DND-41 (cell line): Measurements from ENCODE around the gene UBA52.
A peak's percentile ranks its signal among the peaks of the same experiment; 100 is the strongest.
"Not testable (repeated sequence)": the region's sequence is repeated elsewhere in the genome, so short reads cannot be mapped to it uniquely, and the experiment has no call there.

Experiments used
- ATAC-seq: fragments of 200-7000 bp; cut with Tn5 transposase; 3 replicates; pipeline ENCODE4 v1.9.1; 2021; ENCODE audit warnings: low read depth; ENCODE audit not compliant: insufficient read depth
- DNase-seq: peaks from one replicate; pipeline ENCODE4 v3.0.0-alpha.2; 2020
- H2AFZ ChIP-seq: 2 replicates; pipeline ENCODE4 v1.6.0; 2012; ENCODE audit warnings: low read depth, low read length
- H3K27ac ChIP-seq: 2 replicates; pipeline ENCODE4 v1.5.1; 2012; ENCODE audit warnings: low read length, inconsistent platforms
- H3K27me3 ChIP-seq: fragments of 200-600 bp; sonication (generic); 2 replicates; pipeline ENCODE4 v1.6.0; 2012; ENCODE audit warnings: low read length, mild to moderate bottlenecking, inconsistent platforms; ENCODE audit not compliant: insufficient read depth, poor library complexity
- H3K36me3 ChIP-seq: 2 replicates; pipeline ENCODE4 v1.5.1; 2012; ENCODE audit warnings: low read length, inconsistent platforms; ENCODE audit not compliant: insufficient read depth
- H3K4me1 ChIP-seq: 2 replicates; pipeline ENCODE4 v1.5.1; 2012; ENCODE audit warnings: mild to moderate bottlenecking, low read length; ENCODE audit not compliant: insufficient read depth
- H3K4me2 ChIP-seq: 2 replicates; pipeline ENCODE4 v1.6.0; 2012; ENCODE audit warnings: mild to moderate bottlenecking, moderate library complexity, low read length, inconsistent platforms; ENCODE audit not compliant: insufficient read depth
- H3K4me3 ChIP-seq, 2 experiments: fragments of 200-600 bp in 1 of 2; shearing (Covaris generic) in 1 of 2; 2 replicates each; pipeline ENCODE4 v1.5.1; 2012 to 2016; ENCODE audit warnings: inconsistent platforms in 2 of 2, low read length in 2 of 2, mild to moderate bottlenecking in 2 of 2, low read depth in 1 of 2, moderate library complexity in 1 of 2
- H3K79me2 ChIP-seq: 2 replicates; pipeline ENCODE4 v1.6.0; 2012; ENCODE audit warnings: low read length, inconsistent platforms; ENCODE audit not compliant: insufficient read depth
- H3K9ac ChIP-seq: 2 replicates; pipeline ENCODE4 v1.6.0; 2012; ENCODE audit warnings: low read depth, mild to moderate bottlenecking, inconsistent platforms, low read length, moderate library complexity
- H3K9me3 ChIP-seq: 2 replicates; pipeline ENCODE4 v1.5.1; 2012; ENCODE audit warnings: low read length, moderate library complexity, mild to moderate bottlenecking, inconsistent platforms; ENCODE audit not compliant: insufficient read depth, severe bottlenecking
- H4K20me1 ChIP-seq: 2 replicates; pipeline ENCODE4 v1.6.0; 2012; ENCODE audit warnings: low read length; ENCODE audit not compliant: insufficient read depth
- EZH2 ChIP-seq: IDR thresholded peaks from 3 replicates; pipeline ENCODE4 v1.6.1; 2012; ENCODE audit warnings: borderline replicate concordance, low read depth, mild to moderate bottlenecking, moderate library complexity, low read length, inconsistent platforms; ENCODE audit not compliant: severe bottlenecking
- TF ChIP-seq, protein P1 (sequence below): IDR thresholded peaks from 2 replicates; pipeline ENCODE4 v1.5.1; 2012; ENCODE audit warnings: borderline replicate concordance, low read length, moderate library complexity, mild to moderate bottlenecking; ENCODE audit not compliant: poor library complexity, severe bottlenecking; ENCODE audit errors: extremely low read depth

UBA52 gene

DNA sequence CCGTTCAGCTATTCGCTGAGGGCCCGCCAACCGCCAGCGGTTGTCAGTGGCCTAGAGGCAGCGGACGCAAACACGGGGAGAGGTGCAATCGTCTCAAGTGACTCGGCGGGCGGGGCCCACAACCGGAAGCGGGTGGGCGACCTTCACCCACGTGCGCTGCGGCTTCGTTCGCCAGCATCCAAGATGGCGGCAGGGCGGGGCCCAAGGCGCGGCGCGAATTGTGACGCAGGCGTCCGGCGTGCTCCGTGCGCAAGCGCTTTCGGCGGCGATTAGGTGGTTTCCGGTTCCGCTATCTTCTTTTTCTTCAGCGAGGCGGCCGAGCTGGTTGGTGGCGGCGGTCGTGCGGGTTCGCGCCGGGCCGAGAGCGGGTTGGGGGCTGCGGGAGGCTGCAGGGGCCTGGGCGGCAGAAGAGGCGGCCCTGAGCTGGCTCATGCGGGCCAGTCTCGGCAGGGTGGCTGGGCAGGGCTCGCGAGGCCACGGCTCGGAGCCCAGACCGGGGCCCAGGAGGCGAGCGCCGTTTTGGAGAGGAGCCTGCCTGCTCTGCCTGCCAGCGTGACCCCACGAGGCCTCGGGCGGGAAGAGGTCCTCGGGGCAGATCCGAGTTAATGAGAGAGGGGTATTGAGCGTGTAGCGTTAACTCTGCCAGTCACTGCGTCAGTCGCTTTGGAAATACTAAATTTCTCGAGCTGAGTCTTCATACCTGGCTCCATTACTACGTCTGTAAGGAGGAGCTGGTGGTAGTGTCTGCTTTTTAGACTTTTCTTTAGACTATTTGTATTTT, at the start of gene UBA52:
TSS of gene UBA52 (plus strand) at position 294 of the 781 bp plus-strand sequence. CDS start 1,444 bp downstream, outside the sequence.
- peak within 1 kb of the TSS; percentile 83 for H3K9ac ChIP-seq
- H3K27me3 ChIP-seq, result no peaks in the 10 kb centered on the region
- peak within 1 kb of the TSS; percentile 93 for H3K4me2 ChIP-seq
- H3K79me2 ChIP-seq, result peaks cover 26% of the 10 kb centered on the region
- peak within 1 kb of the TSS; percentile 38 to 74; a peak in 3 of 4 replicates for H3K4me3 ChIP-seq
- peaks cover 32% of the 10 kb centered on the region for H4K20me1 ChIP-seq
- TF ChIP-seq EZH2, result no peak
- TF ChIP-seq, protein P1, sequence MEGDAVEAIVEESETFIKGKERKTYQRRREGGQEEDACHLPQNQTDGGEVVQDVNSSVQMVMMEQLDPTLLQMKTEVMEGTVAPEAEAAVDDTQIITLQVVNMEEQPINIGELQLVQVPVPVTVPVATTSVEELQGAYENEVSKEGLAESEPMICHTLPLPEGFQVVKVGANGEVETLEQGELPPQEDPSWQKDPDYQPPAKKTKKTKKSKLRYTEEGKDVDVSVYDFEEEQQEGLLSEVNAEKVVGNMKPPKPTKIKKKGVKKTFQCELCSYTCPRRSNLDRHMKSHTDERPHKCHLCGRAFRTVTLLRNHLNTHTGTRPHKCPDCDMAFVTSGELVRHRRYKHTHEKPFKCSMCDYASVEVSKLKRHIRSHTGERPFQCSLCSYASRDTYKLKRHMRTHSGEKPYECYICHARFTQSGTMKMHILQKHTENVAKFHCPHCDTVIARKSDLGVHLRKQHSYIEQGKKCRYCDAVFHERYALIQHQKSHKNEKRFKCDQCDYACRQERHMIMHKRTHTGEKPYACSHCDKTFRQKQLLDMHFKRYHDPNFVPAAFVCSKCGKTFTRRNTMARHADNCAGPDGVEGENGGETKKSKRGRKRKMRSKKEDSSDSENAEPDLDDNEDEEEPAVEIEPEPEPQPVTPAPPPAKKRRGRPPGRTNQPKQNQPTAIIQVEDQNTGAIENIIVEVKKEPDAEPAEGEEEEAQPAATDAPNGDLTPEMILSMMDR, result no peak
- no peaks in the 10 kb centered on the region for H3K9me3 ChIP-seq
- peaks cover 25% of the 10 kb centered on the region for H3K4me1 ChIP-seq
- peak within 1 kb of the TSS; percentile 81 for H2AFZ ChIP-seq
- H3K36me3 ChIP-seq, result peaks cover 71% of the 10 kb centered on the region
- DNase-seq (peak; percentile 99), ATAC-seq (peak; percentile 93)
- peak within 1 kb of the TSS; percentile 84 for H3K27ac ChIP-seq

DNA sequence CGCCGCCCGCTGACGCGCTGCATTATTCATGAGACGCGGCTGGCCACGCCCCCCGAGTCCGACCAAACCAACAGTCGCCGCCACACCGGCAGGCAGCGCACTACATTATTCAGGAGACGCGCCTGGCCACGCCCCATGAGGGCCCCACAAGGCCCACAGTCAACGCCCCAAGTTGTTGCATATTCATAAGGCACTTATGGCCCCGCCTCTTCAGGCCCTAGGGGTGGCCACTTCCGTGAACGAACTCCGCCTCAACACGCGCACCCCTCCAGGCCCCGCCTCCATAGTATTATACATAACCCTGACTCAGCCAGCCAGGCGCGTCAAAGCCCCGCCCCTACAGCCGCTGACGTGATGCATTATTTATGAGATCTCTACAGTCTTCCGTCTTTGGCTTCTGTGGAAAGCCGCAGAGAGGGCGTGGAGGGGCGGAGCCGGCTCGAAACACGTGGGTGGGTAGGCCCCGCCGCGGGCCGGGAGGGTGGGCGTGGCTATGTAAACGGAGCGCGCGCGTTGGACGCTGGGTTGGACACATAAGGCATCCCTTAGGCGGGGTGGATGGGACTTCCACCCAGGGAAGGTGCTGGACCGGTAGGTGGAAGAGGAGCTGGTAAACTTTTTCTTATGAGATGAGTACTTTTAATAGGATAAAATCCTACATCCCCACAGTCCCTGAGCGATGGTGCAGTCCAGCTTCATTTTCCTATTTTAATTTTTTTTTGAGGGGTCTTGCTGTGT, 49.4 kb upstream of the UBA52 start:
- Histone ChIP-seq H3K4me1 (peaks cover 24% of the 10 kb centered on the region), H3K79me2 (peaks cover 45% of the 10 kb centered on the region), H3K4me2 (peak overlapping the region; percentile 63), H3K36me3 (no peaks in the 10 kb centered on the region; the same call in 1 of the 2 replicates), H4K20me1 (peaks cover 19% of the 10 kb centered on the region), H3K27me3 (no peaks in the 10 kb centered on the region), H3K4me3 (peak overlapping the region; percentile 74 to 85; a peak in 3 of 4 replicates), H2AFZ (peak overlapping the region; percentile 75), H3K9ac (peak overlapping the region; percentile 83), H3K9me3 (no peaks in the 10 kb centered on the region), H3K27ac (peak overlapping the region; percentile 69)
- DNase-seq (peak; percentile 100), ATAC-seq (peak; percentile 89)
- TF ChIP-seq, protein P1, result peak; percentile 32
- TF ChIP-seq EZH2, result no peak

- Histone ChIP-seq H3K4me2 (peak overlapping the region; percentile 63), H3K4me1 (peaks cover 24% of the 10 kb centered on the region), H3K4me3 (peak overlapping the region in 1 of 2 experiments; percentile 53; a peak in 2 of 4 replicates), H3K27ac (peak overlapping the region; percentile 69), H2AFZ (peak overlapping the region; percentile 75), H3K9ac (peak overlapping the region; percentile 41), H4K20me1 (peaks cover 16% of the 10 kb centered on the region), H3K79me2 (peaks cover 39% of the 10 kb centered on the region)
- not testable (repeated sequence) for H3K27me3 ChIP-seq, H3K36me3 ChIP-seq, ATAC-seq, H3K9me3 ChIP-seq, DNase-seq
These were observed 48.7 kb upstream of the UBA52 start for GRCh38 chr19:18522862-18523440.
